HG02798 (cell line): ENCODE measurements around the gene LDB2.

Experiments used
- ATAC-seq: cut with Tn5 transposase; IDR thresholded peaks from one replicate; pipeline ENCODE4 v1.9.1; 2021; ENCODE audit warnings: mild to moderate bottlenecking; ENCODE audit not compliant: unreplicated experiment, poor library complexity

LDB2 gene

DNA sequence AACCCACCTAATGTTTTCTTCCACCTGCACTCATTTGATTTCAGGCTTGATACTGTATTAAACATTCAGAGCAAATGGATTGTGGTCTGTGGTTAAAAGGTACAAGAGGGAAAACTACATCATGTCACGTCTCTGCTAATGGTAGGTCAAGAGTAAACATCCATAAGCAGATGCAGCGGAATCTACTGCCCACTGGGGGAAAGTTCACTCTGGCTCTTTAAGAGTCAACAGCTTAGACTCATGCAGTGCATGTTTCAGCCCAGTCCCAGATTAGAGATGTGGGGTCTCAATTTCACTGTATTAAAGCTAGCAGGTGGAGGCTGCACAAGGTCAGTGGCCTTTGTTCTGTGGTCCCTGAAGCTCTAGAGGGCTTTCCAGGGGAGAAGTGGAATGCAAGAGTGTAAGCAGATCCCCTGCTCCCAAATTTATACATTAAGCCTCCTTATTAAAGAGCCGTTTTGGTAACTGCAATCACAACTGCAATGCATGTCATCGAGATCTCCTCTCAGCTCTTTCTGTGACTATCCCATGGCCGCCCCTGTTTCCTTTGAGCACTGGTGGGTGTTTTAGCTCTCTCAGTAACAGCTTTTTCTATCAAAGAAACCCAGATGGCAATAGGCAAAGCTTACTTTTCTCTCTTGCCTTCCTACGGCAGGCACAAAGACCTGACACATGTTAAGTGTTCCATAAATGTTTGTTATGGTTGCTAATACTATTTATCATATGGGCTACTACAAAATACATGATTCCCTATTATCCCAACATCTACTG is 53.4 kb downstream of the LDB2 start:
- ATAC-seq = no peak

DNA sequence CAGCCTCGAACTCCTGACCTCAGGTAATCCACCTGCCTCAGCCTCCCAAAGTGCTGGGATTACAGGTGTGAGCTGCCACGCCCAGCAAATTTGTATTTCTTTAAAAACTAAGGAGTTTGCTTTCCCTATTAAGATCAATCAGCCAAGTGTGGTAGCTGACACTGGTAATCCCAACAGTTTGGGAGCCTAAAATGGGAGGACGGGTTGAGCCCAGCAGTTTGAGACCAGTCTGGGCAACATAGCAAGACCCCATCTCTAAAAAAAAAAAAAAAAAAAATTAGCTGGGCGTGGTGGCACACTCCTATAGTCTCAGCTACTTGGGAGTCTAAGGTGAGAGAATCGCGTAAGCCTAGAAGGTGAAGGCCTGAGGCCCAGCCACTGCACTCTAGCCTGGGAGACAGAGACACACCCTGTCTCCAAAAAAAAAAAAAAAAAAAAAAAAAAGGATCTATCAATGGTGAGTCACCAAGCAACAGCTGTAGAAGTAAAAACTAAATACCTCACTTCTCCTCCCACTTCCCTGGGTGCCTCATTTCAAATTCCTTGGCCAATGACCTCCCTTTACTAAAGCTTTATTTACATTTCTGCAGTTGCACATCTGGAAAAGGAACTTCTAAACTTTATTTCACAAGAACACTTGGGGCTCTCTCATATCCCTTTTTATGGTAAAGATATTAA is 54.5 kb downstream of the LDB2 start:
- ATAC-seq = no peak

DNA sequence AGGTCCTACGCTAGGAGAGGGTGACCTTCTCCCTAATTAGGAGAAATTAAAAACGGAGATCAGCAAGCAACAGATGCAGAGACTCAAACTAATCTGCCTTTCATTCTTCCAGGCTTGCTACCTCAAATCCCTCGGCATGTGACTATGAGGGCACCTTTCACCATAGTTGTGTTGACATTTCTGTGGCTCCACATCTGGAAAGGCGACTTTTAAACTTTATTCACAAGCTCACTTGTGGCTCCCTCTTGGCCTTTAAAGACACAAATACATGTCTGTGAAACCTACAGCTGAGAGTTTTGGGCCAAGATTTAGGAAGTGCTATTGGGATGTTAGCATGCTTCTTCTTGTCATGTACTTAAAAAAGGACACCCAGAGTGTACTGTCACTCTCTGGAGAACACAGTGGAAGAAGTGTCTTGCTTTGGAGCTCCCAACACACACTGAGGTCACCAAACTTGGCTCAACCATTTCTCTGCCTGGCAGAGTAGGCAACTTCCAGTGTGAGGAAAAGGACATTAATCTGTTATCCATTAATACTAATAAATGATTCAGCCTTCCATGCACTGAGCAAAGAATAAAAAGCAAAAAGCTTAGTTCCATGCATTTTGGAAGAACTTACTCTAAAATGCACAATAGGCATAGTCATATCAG is 60.1 kb downstream of the LDB2 start:
- no peak for ATAC-seq

DNA sequence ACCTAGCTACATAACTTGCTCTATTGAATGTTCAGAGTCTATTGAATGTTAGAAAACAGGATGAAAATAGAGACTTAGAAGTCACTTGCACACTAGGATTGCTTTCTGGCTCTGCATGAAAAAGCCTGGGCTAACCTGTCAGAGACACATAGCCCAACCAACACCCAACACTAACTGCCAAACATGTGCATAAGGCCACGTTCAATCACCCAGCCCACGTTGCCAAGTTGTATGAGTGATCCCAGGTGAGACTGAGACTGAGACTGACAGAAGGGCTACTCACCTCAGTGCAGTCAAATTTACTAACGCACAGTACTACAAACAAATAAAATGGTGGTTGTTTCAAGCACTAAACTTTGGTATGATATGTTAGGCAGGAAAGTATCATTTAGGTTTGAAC is 61.0 kb downstream of the LDB2 start:
- no peak for ATAC-seq

DNA sequence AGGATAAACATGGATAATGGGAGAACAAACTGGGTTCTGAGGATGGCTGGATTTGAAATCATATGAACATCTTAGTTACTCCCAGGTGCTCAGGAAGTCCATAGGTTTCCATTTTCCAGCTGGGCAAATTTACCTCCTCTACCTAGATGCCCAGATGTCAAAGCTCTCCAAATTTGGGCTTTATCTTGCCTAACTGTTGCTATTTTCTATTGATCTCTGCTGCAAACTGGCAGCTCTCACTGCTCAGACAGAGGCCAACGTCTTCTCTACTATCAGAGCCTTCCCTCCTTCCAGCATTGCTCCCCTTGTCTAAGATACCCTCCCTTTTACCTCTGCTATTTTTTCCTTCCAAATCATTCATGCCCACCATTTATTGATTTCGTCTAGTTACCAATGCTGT is 62.1 kb downstream of the LDB2 start:
- no peak for ATAC-seq

DNA sequence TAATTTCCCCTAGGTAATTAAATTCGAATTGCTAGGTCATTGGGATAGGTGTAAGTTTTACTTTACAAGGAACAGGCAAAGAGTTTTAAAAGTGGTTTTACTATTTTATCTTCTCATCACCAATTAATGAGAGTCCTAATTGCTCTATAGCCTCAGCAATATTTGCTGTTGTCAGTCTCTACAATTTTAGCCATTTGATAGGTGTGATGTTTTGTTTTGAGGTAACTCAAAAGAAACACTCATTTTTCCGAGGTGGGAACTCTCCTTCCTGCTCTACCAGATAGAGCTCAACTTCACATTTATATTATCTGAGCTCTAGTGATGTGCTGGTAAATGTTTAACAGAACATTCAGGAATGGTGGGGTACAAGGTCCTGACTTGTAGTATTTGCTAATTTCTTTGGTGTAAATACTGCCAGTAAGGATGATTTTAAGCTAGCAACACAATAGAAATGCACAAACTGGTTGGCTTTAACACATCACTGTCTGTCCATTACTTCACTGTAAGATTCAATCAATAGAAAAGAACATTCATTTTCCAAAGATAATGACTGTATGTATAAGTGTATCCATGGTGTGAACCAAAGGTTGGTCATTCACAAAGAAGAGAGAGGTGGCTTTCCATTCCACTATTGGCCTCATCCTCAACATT is 62.7 kb downstream of the LDB2 start:
- ATAC-seq = no peak

DNA sequence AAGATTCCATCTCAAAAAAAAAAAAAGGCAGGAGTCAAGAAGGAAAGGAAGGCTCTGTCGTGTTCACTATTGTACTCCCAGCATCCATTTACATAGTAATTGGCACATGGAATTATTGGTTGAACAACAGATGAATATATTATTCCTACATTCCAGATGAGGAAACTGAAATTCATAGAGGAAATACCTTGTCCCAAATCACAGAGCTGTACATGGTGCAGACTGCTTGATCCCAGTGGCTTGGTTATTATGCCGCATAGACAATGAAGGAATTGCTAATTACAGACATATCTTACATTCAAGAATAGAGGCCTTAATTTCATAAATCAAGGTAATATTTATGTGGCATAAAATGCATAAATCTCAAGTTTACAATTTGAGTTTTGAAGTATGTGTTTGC is 63.6 kb downstream of the LDB2 start:
- no peak for ATAC-seq

DNA sequence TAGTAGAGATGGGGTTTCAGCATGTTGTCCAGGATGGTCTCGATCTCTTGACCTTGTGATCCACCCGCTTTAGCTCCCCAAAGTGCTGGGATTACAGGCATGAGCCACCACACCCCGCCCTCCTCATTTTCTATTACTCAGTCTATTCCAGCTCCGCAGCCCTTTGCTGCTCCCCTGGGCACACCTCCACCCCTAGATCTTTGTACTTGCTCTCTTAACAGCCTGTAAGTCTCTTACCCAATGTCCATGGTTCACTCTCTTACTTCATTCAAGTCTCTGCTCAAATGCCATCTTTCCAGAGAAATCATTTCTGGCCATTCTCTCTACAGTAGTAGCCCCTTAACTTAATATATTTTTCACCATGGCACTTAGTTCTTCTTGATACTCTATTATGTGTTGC is 64.7 kb downstream of the LDB2 start:
- ATAC-seq = no peak

DNA sequence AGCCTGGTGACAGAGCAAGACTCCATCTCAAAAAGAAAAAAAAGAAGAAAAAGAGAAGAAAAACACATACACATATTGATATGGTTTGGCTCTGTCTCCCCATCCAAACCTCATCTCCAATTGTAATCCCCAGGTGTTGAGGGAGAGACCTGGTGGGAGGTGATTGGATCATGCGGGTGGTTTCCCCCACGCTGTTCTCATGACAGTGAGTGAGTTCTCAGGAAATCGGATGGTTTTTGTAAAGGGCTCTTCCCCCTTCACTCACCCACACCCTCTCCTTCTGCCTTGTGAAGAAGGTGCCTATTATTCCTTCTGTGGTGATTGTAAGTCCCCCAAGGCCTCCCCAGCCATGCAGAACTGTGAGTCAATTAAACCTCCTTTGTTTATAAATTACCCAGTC is 68.4 kb downstream of the LDB2 start:
- no peak for ATAC-seq

DNA sequence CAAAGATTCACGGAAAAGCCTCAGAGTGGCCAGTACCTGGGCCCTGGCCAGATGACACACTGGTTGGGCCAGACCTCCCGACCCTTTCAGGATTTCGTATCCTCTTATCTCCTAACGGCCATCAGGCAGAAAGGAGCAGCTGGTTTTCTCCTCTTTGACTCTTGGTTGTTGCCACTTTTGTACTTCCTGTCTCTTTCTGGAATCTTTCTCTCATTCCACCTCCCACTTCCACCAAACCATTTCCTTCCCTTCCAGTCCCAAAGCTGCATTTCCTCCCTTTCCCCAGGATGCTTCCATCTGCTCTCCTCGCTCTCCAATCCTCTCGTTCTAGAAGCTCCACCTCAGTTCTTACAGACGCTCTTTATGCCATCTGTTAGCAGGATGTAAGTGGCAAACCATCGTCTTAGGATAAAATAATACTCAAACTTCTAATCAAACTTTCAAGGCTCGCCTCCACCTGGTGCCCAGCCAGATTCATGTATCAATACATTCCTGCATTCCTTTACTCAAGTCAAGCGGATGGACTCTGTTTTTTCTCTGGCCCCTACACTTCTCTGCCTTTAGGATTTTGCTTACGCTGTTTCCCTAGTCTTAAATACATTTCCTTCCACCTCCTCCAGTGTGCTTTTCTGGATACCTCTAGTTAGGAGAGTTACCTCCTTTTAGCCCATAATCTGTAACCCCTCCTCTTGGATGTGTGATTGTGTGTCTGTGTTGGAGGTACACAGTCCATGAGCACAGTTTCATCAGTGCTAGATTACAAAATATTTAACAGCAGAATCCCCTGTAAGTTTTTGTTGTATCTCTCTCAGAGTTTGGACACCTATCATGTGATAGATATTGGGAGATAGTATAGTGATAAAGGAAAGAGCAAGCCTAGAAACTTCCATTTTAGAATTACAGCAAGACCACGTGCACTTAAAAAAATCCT is 70.4 kb downstream of the LDB2 start:
- no peak for ATAC-seq

DNA sequence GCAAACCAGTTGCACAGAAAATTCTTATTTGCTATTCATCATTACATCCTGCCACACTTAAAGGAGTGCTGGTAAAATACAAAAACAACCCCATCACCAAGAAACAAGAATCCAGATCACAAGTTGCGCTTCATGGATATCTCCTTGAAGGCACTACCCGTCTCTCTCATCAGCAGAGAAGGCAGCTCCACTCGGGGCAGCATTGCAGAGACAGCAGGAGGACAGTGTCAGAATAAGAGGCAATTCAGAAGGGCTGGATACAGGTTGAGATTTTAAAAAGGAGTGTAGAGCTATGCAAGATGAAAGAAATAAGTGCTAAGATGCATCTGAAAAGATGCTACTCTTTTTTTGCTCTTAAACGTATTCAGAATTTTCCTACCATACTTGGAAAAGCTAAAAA is 71.4 kb downstream of the LDB2 start:
- ATAC-seq = no peak

DNA sequence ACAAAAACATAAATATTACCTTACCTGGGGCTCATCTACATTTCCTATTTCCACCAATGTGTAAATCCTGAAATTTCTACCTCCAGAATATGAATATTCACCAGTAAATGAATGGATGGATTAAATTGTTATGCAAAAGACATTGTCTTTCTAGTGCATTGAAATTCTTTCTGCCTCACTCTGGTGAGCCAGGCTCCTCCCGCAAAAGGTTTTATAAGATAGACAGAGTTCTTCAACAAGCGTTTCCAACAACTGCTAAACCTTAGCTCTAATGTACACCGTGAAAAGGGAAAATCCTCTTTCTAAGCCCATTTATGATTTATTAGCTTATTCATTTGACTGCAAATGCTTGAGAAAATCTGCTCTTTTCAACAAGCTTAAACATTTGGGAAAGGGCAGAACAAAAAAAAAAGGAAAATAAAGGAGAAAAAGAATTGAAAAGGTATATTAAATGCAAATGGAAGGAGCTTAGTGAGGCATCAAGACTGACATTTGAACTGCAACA is 72.0 kb downstream of the LDB2 start:
- no peak for ATAC-seq

DNA sequence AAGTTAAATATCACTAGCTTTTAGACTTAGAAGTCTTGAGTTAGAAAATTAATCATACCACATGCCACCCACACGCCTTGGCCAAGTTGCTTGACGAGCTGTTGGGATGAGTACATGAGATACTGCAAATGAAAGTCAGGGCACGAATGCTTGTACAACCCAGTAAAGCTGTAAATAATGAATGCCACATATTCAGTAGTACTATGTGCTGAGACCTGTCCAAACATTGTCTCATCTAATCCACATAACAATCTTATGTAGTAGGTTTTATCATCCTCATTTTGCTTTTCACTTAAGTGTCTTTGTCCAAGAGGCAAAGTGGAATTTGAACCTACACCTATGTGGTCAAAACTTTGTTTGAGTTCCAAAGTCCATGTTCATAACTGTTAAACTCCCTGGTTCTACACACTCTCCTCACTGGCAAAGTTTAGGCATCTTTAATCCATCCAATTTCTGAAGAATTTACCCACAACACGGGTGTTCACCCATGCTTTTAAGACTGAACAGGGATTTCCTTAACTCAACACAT is 74.1 kb downstream of the LDB2 start:
- ATAC-seq = no peak

DNA sequence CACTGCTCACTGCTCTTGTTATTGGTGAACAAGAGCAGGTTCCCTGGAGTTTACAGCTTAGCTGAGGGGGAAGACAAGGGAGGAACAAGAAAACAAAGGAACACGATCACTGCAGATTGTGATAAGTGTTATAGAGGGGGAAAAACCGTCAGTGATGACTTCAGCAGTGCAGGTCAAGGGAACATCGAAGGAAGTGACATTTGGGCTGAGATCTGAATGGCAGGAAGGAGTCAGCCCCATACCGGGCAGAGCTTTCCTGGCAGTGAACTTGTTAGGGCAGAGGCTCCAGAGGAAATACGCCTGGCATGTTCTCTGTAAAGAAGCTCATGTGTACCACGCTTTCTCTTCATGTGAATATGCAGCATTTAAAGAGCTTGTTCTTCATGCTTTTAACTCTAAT is 78.1 kb downstream of the LDB2 start:
- no peak for ATAC-seq

DNA sequence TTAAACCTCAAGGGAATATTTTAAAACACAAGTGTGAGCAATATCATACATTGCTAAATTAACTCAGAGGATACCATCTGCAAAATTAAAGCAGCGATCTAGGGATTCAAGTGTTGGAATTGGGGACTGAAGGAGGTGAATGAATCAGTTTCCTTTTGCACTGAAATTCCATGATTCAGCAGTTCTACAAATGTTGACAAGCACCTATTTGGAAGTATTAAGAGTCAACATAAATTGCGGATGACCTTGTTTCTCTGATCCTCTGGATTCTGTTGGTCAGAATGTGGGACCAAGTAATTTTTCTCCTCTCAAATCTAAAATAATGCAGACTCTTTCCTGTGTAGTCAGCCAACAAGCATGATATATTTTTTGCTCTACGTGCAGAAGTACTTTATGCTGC is 78.8 kb downstream of the LDB2 start:
- no peak for ATAC-seq

DNA sequence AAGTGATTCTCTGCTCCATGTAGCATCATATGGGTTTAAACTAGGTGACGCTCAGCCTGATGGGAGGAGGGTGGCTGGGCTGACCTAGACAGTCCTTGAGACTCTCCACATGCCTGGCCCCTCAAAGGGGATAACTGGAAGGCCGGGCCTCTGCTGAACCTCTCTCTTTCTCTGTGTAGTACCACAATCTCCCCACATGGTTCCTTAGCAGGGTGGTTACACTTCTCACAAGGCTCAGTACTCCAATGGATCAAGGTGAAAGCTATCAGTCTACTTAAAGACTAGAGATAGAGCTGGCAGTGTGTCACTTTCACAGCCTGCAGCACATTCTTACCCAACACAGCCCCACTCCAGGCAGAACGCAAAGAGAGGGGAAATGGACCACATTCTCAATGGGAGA is 80.4 kb downstream of the LDB2 start:
- no peak for ATAC-seq

DNA sequence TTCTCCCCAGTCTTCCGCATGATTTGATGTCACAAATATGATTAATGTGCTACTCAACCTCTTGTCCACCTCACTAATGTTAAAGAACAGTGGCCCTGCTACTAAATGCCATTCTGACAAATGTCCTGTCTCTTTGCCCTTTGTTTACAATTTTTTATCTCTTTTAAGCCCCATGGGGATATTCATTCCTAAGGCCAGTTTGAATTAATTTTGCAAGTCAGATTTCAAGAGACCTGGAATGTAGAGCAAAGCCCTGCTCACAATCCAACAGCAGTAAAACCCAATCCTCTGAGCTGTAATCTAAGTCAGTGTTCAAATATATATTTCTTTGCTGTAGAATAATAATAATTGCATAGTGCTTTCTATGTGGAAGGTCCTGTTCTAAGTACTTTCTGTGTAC is 81.2 kb downstream of the LDB2 start:
- no peak for ATAC-seq

DNA sequence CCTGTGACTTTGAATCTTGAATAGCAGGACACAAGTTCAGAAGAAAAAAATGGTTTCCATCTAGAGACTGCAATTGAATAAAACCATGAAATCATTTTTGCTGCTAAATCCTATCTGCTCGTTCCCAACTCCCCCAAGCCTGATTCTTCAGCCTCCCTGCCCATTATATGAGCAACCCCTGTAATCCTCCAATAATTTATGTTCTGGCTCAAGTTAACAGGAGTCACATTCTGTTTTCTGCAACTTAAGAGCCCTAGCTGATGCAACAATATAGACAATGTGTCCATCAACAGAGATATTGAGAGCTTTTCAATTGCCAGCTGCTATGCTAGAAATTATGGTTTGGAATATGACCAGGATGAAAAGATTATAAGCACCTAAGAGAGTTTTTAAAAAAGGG is 84.1 kb downstream of the LDB2 start:
- no peak for ATAC-seq

DNA sequence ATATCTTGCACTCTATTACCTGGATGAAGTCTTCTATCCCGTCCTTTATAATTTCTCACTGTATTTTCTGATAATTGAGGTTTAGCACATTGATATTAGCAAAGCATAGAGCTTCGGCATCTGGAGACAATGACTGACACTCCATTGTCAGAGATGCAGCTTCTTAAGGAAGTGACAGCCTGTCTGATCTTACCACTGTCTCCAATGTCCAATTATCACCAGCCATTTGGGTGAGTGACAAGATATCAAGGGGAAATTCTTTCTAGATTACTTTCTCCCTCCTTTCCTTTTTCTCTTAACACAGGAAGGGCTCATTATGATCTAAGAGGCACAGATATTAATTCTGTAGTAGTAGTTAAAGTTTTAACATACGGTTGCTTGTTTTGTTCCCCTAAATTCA is 86.4 kb downstream of the LDB2 start:
- ATAC-seq = no peak

DNA sequence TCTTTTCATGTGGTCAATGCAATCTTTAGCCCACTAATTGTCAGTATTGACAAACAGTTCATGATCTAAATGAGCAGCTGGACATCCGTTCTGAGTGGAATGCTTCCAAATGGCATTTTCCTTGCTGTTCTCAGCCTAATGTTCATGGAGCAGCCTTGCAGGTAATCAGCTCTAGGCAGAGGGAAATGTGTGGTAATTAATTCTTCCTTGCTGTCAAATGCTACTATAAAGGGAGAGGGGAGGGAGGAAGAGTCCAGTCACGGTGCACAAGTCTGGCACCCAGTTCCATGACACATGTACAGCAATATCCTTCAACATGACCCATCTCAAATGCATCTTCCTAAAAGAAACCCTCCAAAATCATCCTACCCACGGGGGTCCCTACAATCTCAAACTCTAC is 88.5 kb downstream of the LDB2 start:
- ATAC-seq = no peak
